SHP77 treated with DMSO at 0.1 percent for 48 hours (cell line): ENCODE measurements around the gene MRTFA.

Experiments used
- DNase-seq: peaks from one replicate; lab custom pipeline; 2025; lab: John Stamatoyannopoulos, UW

The MRTFA gene

DNA sequence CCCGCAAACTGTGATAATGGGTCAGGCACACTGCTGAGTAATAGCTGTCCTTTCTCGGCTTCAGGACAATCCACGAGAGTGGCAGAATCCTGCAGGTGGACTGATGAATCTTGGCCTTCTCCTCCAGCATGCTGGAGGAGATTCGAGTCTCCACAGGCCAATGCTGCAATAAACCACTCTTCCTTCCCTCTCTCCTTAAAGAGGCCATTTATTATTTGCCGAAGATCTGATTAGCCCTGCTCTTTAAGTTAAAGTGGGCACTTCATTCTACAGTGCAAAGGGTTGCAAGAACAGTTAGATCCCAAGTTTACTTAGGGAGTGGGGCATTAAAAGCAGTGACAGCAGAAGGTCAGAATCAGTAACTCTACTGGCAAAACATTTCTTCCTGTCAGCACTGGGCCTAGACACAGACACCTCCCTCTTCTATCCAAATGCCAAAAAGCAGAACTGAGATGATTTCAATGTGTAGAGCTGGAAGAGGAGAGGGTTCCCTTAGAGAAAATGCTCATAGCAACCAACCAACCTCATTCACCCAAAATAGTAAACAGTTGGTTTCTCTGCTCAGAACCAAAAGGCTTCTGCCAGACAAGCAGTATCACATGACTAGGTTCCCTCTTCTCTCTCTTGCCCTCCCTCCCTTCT, 144.4 kb downstream of the MRTFA start:
- DNase-seq = no peak

DNA sequence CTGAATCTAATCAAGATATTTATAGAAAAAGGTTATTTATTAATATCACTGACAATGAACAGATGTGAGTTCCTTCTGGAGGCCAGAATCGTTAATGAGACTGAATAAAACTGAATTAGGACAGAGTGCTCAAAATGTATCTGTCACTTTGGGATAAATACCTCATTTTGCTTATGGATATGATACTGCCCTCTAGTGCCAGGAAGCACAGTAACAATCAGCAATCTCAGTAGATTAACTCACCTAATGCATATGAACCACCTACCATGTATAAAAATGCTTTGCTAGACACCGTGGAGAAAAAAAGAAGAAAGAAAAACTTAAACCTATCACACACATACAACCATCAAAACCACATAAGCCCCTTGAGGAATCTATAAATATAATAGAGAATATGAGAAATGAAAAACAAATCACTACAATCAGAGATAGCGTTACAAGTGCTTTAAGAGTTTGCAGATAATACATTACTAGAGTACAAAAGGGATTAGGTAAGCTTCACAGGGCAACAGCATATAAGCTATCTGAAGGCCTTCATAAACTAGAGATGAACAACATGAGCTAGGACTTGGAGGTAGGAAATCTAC, 148.8 kb downstream of the MRTFA start:
- DNase-seq = peak; percentile 1

DNA sequence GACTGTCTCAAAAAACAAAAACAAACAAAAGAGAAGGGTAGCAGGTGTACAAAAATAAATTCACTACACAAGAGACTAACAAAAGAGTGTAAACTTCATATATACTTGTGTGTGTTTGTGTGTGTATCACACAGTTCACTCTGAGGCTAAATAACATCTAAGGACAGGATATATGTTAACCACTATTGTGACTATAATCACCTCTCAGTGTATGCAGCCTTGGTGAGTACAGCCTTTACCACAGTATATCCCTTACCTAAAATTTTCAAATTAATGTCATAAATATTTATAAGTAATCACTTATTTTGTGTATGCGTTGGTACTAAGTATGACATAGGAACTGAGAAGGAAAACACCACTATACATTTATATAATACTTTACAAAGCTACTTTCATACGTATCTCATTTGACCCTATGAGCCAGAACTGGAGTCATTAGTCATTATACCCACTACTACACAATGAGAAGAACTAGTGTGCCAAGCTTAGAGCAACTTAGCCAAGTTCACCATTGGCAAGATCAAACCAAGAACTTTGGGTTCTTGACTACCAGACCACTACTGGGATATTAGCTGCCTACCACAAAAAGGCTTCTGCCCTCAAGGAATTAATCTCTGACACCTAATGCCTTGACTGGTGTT, 149.4 kb downstream of the MRTFA start:
- DNase-seq = no peak

DNA sequence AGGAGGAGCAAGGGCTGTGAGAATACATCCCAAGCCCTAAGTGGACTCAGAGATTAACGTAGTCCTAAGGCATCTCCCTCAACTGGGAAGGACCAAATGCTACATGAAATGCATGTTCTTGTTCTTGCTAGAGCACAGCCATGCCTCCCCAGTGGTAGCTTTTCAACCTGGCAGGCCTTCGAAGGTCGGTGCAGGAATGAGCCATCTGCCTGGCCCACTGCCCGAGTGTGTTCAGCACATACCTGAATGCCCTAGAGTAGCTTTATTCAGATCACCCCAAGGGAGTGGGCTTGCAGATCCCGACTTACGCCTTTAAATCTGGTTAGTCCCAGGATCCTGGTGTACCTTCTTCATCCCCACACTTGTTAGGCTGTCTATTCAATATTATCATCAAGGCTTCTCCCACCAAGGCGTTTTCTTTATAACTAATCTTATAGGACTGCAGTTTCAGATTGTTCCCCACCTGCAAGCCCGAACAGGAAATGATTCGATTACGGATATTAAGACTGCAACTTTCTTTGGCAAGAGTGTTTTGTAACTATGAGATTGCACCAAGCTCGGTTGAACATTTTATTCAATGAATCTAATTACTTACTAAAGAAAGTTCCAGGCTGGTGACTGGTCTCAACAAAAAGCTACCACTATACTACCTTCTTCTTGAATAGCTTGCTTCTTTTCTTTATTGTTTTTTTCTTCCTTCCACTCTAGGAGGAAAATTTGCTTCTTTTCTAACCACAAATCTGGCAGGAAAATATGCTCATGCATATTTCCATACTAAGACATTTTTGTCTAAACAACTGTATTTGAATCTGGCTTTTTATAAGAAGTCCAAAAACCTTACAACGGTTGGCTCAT, 150.5 kb downstream of the MRTFA start:
- DNase-seq = no peak

DNA sequence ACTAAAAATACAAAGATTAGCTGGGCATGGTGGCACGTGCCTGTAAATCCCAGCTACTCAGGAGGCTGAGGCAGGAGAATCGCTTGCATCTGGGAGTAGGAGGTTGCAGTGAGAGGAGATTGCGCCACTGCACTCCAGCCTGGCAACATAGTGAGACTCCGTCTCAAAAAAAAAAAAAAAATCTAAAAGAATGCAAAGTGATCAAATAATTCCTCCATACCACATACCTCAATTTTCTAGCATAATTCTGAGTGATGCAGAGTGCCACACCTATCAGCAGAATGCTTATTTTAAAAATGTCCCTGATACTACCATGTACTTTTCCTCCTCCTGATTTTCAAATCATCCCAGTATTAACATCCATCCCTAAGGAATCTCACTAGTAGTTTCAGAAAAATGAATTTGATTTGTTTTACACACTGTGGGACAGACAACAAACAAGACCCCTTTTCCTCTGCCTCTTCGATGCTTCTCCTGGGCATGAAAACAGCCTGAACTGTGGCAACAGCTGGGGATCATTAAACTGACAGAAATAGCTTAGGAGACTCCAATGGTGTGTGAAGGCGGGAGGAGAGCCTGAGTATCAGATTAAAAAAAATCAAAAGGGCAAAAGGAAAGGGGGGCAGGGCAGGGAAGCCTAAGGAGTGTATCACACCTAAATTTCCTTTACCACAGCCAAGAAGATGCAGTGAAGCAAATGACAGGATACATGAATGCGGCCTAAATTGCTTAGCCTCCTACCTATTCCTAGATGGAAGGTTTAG, 151.4 kb downstream of the MRTFA start:
- no peak for DNase-seq

DNA sequence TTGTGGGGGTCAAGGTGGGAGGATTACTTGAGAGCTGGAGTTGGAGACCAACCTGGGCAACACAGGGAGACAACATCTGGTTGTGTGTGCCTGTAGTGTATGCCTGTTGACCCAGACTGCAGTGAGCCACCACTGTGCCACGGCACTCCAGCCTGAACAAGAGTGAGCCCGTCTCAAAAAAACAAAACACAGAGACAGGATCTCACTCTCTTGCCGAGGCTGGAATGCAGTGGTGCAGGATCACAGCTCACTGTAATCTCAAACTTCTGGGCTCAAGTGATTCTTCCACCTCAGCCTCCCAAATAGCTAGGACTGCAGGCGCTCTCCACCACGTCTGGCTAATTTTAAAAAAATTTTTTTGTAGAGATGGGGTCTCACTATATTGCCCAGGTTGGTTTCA, 153.6 kb downstream of the MRTFA start:
- no peak for DNase-seq

DNA sequence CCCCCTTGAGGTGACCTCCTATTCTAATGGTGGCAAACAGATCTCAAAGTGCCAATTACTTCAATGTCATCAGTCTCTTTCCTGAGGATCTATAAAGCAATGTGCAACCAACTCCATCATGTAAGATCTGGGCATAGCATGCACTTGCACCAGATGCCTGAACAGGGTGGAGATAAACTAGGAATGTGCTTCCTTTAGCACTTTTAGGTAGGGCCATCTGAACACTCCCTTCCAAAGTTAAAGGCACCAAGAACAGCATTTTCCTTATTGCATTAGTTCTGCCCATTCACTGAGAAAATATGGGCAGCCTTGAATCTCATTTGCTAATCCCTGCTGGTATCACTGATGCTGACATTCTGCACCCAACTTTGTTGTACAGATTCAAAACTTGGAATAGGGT, 154.1 kb downstream of the MRTFA start:
- DNase-seq = no peak

DNA sequence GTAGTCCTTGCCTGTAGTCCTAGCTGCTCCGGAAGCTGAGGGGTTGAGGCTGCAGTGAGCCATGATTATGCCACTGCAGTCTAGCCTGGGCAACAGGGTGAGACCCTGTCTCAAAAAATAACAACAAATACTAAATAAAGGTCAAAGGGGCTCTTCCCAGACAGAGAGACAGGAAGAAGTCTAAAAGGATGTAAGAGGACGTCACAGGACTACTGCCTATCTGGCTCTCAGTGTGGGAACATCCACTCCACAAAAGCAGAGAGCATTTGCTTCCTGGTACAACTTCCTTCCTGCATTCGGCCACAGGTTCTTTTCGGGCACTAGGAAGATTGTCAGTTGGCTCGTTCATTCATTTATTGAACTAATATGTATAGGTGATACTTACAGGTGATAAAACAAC, 155.5 kb downstream of the MRTFA start:
- no peak for DNase-seq

DNA sequence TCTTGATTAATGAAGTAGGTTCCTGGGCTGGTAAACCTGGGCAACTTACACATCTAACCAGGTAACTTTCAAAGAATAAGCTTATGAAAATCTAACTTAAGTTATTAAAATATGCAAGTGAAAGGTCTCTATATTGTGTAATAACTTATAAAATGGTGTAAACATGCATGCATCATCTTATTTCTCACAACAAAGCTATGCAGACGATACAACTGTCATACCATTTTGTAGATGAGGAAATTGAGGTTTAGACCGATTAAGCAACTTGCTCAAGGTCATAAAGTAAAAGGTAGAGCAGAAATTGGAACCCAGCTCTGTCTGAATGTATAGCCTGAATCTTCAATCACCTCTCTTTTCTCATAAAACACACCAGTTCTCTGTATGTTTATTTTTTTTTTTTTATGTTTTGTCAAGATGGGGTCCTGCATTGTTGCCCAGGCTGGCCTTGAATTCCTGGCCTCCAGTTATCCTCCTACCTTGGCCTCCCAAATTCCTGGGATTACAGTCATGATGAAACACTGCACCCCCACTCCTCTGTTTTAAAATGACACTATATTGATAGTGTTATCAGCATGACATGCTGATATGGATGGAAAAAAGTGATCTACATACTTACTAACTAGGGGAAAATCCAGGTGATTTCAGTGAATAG, 156.5 kb downstream of the MRTFA start:
- no peak for DNase-seq

DNA sequence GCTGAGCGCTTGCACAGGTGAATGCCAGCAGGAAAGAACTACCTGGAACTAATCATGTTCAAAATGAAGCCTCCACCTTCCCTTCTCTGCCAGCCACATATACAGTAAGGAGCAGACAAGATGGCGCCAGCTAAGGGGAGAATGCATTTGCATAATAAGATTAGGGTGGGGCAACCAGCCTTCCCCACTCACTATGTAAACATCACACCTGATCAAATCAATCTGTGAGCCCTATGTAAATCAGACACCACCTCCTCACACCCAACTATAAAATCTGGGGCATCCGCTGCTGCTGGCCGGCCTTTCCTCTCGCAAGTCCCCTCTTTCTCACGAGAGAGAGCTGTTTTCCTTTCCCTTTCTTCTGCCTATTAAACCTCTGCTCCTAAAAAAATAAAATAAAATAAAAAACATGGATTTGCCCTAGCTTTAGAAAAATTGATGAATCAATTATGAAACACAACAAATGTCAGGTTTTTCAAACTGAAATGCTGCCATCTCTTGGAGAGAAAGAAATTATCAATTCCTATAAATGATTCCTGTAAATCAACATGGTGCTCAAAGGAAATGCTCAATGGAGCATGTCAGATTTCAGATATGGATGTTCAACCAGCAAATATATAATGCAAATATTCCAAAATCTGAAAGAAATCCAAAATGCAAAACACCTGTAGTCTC, 157.3 kb downstream of the MRTFA start:
- DNase-seq = no peak

DNA sequence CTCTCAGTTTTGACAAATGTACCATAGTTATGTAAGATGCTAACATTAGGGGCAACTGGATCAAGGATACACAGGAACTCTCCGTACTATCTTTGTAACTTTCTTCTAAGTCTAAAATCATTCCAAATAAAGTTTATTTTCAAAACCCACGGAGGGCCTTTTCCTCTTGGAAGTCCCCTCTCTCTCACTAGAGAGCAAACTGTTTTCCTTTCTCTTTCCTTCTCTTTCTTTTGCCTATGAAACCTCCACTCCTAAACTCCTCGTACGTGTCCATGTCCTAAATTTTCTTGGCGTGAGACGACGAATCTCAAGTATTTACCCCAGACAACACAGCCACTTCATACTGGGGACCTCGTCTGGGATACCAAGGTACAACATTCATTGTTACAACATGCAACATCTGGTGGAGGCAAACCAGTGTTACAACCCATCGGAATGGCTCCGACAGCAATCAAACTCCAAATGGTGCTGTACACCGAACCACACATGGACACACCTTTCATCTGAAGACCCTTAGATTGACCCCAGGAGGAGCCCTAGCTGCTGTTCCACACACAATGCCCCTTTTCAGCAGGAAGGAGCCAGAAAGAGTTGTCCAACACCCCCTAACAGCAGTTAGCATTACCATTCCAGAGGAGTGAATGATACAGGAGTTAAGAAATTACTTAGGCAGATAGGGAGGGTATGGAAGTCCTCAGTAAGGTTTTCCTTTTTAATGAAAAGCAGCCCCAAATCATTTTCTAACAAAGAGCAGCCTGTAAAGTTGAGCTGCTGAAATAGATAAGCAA, 158.0 kb downstream of the MRTFA start:
- DNase-seq = no peak

DNA sequence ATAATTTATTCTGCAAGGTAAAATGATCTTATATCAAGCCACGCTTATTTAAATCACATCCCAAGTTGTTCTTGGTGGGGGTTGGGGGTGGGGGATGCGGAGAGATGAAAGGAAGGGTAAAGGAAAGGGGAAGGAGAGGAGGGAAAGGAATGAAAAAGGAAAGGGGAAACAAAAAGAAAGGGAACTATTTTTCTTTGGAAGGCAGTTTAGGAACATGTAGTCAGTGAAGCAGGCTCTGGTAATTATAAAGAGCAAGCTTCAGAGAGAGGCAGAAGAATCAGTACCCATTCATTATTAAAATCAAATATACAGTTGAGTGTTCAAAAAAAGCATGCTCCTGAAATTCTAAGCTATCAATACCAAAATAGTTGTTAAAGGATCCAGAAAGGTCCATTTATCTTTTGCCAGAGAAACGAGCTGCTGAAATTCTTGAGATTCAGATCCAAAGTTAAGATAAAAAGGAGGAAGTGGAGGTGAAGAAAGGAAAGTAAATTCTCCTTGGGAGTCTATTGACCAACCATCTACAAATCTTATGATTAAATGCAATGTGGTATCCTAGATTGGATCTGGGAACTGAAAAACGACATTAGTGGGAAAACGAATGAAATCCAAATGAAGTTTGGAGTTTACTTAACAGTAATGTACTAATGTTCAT, 158.7 kb downstream of the MRTFA start:
- no peak for DNase-seq

DNA sequence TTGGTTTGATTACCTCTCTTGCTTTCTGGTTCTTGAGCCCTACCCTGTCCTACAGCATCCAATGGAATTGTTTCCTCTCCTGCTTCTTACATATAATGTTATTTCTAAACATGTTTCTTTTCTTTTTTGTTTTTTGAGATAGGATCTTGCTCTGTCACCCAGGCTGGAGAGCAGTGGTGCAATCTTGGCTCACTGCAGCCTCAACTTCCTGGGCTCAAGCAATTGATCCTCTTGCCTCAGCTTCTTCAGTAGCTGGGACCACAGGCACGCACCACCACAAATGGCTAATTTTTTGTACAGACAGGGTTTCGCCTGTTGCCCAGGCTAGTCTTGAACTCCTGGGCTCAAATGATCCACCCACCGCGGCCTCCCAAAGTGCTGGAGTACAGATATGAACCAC, 160.2 kb downstream of the MRTFA start:
- no peak for DNase-seq

DNA sequence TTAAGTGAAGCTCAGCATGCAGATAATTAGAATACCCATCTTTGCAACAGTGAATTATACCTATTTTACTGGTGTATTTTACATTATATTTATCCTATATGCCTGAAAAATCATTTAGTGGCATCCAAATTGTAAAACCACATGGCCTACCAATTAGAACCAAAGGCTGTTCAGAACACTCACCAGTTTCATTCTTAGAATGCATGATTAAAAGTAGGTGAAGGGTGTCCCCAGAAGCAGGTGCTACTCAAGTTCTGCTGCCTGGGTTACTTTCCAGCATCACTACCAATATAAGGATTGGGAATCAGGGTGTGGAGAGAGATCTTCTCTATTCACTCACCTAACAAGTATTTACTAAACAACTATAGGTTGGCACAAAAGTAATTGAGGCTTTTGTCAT, 162.8 kb downstream of the MRTFA start:
- no peak for DNase-seq

DNA sequence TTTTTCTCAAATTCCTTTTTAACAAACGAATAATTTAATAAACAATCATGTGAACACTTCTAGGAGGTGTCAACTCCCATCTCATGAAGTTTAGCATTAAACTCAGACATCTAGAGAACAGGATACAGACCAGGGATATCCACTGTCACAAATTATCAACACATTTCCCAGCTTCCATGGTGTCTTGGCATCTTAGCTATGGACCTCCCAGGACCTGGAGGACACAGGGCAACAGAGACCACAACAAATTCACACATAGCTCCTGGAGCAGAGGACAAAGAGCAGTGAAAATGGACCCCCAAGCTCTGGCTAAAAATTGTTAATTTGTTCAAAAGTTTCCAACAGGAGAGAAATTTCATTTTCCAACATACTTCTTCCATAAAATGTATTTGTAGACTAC, 163.9 kb downstream of the MRTFA start:
- no peak for DNase-seq

DNA sequence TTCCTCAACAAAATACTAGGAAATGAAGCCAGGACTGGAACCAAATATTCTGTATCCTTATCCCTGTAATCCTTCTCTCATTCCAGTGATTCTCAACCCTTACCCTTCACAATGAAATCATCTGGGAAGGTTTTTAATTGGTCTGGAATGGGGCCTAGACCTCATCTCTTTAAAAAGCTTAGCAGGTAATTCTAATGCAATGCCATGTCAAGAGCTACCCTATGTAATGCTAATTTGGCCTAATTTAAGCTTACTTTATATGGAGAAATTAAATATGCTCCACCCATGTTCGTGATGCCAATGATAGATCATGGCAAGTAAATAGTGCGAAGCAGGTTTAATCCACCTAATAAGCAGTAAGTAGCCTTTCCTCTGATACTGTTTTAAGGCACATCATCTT, 164.5 kb downstream of the MRTFA start:
- DNase-seq = no peak

DNA sequence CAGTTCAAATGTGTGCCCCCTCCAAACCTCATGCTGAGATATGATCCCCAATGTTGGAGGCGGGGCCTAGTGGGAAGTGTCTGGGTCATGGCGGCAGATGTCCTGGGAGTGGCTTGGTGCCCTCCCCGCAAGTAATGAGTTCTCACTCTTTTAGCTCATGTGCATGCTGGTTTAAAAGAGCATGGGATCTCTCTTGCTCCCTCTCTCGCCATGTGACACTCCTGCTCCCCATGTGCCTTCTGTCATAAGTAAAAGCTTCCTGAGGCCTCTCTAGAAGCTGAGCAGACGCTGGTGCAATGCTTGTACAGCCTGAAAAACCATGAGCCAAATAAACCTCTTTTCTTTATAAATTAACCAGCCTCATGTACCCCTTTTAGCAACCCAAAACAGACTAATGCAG, 167.3 kb downstream of the MRTFA start:
- DNase-seq = no peak

DNA sequence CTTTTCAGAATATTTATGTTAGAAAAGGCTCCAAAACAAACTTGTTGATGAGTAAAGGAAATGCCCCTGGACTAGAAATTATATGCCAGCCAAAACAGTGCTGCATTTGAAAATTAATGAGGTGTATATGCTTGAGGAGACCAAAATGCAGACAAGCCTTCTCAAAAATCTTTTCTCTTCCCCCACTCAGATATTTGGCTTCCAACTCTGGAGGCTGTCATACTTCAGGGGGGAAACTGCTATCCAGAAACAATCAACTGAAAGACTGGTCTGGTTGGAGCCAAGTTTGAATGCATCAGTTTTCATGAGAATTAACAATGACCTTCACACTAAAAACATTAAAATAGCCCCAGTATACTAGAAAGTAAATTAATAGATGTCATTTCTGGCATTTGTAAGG, 167.9 kb downstream of the MRTFA start:
- DNase-seq = no peak

DNA sequence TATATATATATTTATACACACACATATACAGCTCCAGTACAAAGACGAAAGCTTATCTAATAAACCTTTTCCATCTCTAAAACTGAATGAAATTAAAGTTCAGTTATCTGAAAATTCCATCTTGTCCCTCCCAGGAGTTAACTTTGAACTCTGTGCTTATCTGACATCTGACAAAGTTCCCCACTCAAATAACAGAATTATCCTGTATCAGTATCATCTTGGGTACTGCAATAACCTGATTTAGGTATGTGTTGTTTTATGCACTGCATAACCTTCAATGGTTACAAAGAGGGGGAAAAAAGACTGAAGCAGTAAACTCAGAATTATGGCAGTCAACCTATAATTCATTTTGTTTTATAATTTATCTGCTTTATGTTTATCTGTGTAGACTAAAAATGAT, 169.5 kb downstream of the MRTFA start:
- no peak for DNase-seq

DNA sequence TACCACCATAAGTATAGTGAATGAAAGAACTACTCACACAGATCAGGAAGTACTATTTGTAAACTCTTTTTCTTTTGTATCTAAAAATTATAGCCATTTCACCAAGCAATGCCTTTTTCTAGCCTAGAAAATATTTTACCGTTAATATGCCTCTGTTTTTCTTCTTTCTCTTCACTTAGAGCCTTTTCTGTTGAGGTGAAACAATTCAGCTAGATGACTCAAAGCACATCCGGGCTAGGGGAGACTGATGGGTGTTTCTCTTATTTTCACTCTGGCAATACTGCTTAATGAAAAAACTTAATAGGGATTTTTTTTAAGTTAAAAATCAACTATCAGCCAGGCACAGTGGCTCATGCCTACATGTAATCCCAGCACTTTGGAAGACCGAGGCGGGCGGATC, 172.8 kb downstream of the MRTFA start:
- DNase-seq = no peak
